HG03060 (cell line): ENCODE data around the gene PLCB1.
"Not testable (repeated sequence)": the region's sequence is repeated elsewhere in the genome, so short reads cannot be mapped to it uniquely, and the experiment has no call there.

Experiments used
- ATAC-seq: cut with Tn5 transposase; IDR thresholded peaks from one replicate; pipeline ENCODE4 v1.9.1; 2021; ENCODE audit warnings: low read depth, moderate number of reproducible peaks; ENCODE audit not compliant: unreplicated experiment

Gene PLCB1

GRCh38 chr20:8361779-8362178, 229.7 kb downstream of the PLCB1 start:
- ATAC-seq: no peak

GRCh38 chr20:8362457-8362856, 230.4 kb downstream of the PLCB1 start:
- ATAC-seq: no peak

- no peak for ATAC-seq
These were observed 232.1 kb downstream of the PLCB1 start for GRCh38 chr20:8363970-8364733.

- no peak for ATAC-seq
These were observed 232.6 kb downstream of the PLCB1 start for GRCh38 chr20:8364734-8365078.

- no peak for ATAC-seq
These were observed 233.6 kb downstream of the PLCB1 start for GRCh38 chr20:8365634-8366033.

- no peak for ATAC-seq
These were observed 234.3 kb downstream of the PLCB1 start for GRCh38 chr20:8366303-8366923.

- no peak for ATAC-seq
These were observed 235.6 kb downstream of the PLCB1 start for GRCh38 chr20:8367689-8368088.

GRCh38 chr20:8368670-8369069, 236.6 kb downstream of the PLCB1 start:
- no peak for ATAC-seq

- ATAC-seq: no peak
These were observed 237.2 kb downstream of the PLCB1 start for GRCh38 chr20:8369311-8369710.

GRCh38 chr20:8370774-8371173, 238.7 kb downstream of the PLCB1 start:
- ATAC-seq: no peak

- ATAC-seq: no peak
These were observed 240.8 kb downstream of the PLCB1 start for GRCh38 chr20:8372824-8373380.

GRCh38 chr20:8373579-8373978, 241.5 kb downstream of the PLCB1 start:
- no peak for ATAC-seq

- ATAC-seq: no peak
These were observed 243.8 kb downstream of the PLCB1 start for GRCh38 chr20:8375898-8376297.

- ATAC-seq: no peak
These were observed 244.9 kb downstream of the PLCB1 start for GRCh38 chr20:8376940-8377339.

GRCh38 chr20:8379125-8379524, 247.1 kb downstream of the PLCB1 start:
- ATAC-seq: not testable (repeated sequence)

- no peak for ATAC-seq
These were observed 253.2 kb downstream of the PLCB1 start for GRCh38 chr20:8385247-8385646.

- ATAC-seq: no peak
These were observed 254.9 kb downstream of the PLCB1 start for GRCh38 chr20:8386991-8387390.

- no peak for ATAC-seq
These were observed 256.1 kb downstream of the PLCB1 start for GRCh38 chr20:8388141-8388540.

GRCh38 chr20:8388707-8389106, 256.6 kb downstream of the PLCB1 start:
- no peak for ATAC-seq

- no peak for ATAC-seq
These were observed 257.4 kb downstream of the PLCB1 start for GRCh38 chr20:8389381-8390036.

- no peak for ATAC-seq
These were observed 258.0 kb downstream of the PLCB1 start for GRCh38 chr20:8390037-8390433.

GRCh38 chr20:8390500-8390899, 258.4 kb downstream of the PLCB1 start:
- no peak for ATAC-seq
